AG20443 (cell line): ENCODE data around the gene HNRNPL.
"Not testable (repeated sequence)": the region's sequence is repeated elsewhere in the genome, so short reads cannot be mapped to it uniquely, and the experiment has no call there.

Experiments
- DNase-seq: peaks from one replicate; pipeline ENCODE4 v3.0.0; 2012; ENCODE audit warnings: low spot score, mixed read lengths

Gene HNRNPL

DNA sequence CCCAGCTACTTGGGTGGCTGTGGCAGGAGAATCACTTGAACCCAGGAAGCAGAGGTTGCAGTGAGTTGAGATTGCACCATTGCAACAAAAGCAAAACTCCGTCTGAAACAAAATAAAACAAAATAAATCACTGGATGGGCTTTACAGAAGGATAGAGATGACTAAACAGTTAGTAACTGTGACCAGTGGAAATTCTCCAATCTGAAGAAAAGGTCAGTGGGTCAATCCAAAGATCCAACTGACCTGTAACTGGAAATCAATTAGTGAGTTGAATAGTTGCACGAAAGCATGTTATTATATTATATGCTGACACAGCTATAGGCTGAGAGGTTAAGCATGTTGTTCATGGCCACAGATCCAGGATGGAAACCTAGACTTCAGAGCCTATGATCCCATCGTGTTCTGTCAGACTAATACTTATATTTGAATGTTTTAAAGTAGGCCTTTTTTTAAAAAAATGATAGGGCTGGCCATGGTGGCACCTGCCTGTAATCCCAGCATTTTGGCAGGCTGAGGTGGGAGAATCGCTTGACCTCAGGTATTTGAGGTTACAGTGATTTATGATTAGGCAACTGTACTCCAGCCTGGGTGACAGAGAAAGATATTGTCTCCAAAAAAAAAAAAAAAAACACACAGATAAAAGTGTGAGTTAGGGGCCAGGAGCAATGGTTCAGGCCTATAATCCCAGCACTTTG, 19.6 kb downstream of the HNRNPL start:
- DNase-seq = peak; percentile 27

- not testable (repeated sequence) for DNase-seq
Observed at GRCh38 chr19:38829203-38829602, 20.6 kb downstream of the HNRNPL start.

DNA sequence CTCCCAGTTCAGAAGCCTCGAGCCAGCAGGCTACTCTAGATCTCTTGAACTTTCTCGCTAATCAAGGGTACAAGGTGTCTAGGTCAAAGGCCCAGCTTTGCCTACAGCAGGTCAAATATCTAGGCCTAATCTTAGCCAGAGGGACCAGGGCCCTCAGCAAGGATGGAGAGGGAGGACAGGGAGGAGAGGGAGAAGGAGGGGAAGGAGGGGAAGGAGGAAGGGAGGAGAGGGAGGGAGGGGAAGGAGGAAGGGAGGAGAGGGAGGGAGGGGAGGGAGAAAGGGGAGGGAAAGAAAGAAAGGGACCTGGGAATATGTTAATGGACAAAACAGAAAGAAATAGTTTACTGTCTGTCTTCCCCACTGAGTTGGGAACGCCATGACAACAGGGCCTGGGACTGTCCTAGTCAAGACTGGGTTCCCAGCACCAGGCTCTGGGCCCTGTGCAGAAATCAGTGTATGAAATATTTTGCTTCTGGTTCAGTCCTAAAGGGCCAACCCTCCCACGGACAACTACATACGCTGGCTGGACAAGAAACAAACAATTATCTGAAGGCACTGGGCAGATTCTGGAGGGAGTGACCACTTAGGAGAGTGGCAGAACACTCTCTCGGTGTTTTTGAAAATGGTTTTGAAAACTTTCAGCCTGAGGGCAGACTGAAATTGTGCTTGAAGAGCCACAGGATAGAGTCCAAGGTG, 22.8 kb downstream of the HNRNPL start:
- no peak for DNase-seq

GRCh38 chr19:38825936-38826335, 23.9 kb downstream of the HNRNPL start:
- DNase-seq = not testable (repeated sequence)

DNA sequence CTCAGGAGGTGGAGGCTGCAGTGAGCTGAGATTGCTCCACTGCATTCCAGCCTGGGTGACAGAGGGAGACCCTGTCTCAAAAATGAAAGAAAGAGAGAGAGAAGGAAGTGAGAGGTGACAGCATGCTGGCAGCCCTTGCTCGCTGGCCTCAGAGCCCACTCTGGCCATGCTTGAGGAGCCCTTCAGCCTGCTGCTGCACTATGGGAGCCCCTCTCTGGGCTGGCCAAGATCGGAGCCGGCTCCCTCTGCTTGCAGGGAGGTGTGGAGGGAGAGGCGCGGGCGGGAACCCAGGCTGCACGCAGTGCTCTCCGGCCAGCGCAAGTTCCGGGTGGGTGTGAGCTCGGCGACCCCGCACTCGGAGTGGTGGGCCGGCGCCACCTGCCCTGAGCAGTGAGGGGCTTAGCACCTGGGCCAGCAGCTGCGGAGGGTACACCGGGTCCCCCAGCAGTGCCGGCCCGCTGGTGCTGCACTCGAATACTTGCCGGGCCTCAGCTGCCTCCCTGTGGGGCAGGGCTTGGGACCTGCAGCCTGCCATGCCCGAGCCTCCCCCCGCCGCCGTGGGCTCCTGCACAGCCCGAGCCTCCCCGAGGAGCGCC, 28.5 kb downstream of the HNRNPL start:
- DNase-seq = not testable (repeated sequence)

DNA sequence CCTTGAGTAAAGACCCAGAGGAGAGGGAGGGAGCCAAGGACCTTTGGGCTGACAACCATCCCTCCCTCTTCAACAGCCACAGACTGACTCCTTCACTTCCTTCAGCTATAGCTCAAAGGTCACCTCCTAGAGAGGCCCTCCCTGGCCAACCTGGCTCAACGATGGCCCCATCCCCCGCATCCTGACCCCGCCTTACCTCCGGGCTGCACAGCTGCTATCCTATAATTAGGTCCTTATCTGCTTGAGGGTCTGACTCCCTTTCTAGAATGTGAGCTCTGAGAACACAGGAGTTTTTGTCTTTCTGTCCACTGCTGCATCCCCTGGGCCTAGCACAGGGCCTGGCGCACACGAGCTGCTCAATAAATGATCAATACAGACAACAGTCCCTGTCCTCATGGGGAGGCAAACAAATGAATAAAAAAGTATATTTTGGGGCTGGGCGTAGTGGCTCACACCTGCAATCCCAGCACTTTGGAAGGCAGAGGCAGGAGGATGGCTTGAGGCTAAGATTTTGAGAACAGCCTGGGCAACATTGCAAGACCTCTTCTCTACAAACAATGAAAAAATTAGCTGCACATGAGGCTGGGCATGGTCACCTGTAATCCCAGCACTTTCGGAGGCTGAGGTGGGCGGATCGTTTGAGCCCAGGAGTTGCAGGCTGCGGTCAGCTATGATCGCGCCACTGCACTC, 30.4 kb downstream of the HNRNPL start:
- no peak for DNase-seq

- no peak for DNase-seq
Observed at GRCh38 chr19:38817081-38817480, 32.7 kb downstream of the HNRNPL start.

DNA sequence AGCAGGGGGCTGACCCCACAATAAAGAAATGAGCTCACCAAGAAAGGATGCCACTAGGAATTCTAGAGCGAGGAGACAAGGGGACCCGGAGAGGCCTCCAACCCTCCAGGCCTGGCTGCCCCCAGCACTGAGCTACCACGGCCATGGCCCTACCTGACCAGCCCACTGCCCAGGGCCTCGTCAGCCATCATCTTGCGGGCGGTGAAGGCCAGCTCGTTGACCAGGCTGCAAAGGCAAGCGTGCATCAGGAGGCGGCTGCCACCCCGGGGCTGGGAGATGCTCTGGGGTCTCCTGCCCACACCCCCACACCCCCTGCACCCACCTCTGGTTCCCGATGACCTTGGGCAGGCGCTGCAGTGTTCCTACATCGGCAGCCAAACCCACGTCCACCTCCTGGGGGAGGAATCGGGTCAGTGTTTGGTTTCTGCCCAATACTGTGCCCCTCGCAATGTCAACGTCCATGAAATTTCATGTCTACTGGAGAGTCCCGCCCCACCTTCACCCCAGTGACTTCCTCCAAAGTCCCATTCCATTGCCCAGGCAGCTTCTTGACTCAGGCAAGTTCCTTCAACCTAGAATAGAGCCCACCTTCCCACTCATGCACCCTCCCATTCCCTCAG, 33.5 kb downstream of the HNRNPL start:
- peak; percentile 7 for DNase-seq

GRCh38 chr19:38815059-38816001, 34.5 kb downstream of the HNRNPL start:
- DNase-seq = peak; percentile 11

DNA sequence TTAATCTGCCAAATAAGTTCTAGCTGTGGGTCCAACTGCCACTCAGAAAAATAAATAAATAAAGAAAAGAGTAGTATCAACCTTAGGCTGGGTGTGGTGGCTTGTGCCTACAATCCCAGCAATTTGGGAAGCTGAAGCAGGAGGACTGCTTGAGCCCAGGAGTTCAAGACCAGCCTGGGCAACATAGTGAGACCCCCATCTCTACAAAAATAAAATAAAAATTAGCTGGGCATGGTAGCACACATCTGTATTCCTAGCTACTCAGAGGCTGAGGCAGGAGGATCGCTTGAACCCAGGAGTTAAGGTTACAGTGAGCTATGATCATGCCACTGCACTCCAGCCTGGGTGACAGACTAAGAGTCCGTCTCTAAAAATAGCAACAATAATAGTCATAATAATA, 35.9 kb downstream of the HNRNPL start:
- not testable (repeated sequence) for DNase-seq

GRCh38 chr19:38813323-38813722, 36.5 kb downstream of the HNRNPL start:
- no peak for DNase-seq

- DNase-seq = no peak
Observed at GRCh38 chr19:38812841-38813320, 36.9 kb downstream of the HNRNPL start, which contains the start of gene LGALS4. Gene LGALS4, minus strand, starts transcription at chr19:38812945. Its CDS starts 59 bp downstream, at chr19:38812886.

DNA sequence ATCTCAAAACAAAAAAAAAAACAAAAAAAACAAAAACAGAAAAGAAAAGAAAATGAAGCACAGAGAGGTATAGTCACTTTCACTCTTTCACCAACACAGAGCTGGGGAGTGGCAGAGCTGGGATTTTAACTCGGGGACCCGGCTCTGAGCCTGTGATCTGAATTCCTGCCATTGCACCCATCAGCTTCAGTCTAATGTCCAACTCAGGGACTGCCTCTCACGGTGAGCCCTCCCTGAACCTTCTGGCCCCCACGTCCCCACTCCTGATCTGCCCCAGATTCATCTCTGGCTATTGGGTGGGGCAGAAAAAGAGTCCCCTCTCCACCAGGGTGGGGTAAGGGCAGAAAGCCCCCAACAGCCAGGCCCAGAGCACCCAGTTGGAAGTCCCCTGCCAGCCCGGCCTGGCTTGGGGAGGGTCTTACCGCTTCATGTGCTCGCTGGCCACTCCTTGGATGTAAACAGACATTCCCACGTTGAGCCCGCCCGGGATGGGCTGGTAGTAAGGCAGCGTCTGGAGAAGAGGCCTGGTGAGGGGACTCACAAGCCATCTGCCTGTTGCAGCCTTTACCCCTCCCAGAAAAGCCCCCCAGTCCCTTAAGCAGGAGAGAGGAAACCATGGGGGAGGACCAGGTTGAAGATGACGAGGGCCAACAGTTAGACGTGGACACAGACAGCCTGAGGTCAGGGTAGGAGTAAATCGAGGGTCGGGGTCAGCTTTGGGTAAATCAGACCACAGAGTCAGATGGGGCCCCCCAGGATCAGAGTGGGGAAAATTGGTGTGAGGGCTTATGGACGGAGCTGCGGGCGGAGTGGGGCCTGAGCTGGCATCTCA, 37.6 kb downstream of the HNRNPL start:
- DNase-seq = no peak

- no peak for DNase-seq
Observed at GRCh38 chr19:38809592-38810252, 40.1 kb downstream of the HNRNPL start.

DNA sequence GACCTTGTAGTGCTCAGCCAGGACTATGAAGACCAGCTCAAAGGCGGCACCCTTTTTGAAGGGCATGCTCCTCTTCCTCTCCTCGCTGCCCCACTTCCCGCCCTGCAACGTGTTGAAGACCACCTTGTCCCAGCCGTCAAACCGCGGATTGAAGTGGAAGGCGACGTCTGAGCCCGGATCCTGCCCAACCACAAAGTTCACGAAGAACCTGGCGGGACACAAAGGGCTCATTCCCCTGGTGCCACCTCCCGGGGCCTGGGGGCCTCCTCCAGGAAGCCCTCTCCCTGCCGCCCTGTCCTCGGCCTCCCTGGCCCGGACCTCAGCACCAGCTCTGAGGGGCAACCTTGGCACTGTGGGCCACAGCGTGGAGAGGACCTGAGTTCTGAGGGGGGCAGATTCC, 41.0 kb downstream of the HNRNPL start:
- DNase-seq = no peak

DNA sequence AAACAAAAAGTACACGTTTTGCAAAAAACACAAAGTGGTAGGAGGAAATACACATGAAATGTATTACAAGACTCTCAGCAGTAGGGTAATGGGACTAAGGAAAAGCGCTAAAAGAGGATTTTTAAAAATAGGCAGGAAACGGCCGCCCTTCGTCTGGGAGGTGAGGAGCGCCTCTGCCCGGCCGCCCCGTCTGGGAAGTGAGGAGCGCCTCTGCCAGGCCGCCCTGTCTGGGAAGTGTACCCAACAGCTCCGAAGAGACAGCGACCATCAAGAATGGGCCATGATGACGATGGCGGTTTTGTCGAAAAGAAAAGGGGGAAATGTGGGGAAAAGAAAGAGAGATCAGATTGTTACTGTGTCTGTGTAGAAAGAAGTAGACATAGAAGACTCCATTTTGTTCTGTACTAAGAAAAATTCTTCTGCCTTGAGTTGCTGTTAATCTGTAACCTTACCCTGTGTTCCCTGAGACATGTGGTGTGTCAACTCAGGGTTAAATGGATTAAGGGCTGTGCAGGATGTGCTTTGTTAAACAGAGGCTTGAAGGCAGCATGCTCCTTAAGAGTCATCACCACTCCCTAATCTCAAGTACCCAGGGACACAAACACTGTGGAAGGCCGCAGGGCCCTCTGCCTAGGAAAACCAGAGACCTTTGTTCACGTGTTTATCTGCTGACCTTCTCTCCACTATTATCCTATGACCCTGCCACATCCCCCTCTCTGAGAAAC, 42.2 kb downstream of the HNRNPL start:
- DNase-seq = not testable (repeated sequence)

DNA sequence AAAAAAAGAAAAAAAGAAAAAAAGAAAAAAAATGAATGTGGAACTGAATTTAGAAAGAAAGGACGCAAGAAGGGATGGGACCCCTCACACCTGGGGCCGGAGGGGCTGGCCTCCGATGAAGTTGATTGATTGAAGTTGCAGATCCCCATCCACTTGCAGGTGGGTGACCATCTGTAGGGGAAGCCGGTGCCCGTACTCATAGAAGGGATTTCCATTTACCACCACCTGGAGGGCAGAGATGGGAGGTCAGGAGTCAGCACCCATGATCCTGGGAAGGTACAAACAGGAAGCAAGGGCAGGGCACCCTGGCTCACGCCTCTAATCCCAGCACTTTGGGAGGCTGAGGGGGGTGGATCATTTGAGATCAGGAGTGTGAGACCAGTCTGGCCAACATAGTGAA, 43.4 kb downstream of the HNRNPL start:
- no peak for DNase-seq

DNA sequence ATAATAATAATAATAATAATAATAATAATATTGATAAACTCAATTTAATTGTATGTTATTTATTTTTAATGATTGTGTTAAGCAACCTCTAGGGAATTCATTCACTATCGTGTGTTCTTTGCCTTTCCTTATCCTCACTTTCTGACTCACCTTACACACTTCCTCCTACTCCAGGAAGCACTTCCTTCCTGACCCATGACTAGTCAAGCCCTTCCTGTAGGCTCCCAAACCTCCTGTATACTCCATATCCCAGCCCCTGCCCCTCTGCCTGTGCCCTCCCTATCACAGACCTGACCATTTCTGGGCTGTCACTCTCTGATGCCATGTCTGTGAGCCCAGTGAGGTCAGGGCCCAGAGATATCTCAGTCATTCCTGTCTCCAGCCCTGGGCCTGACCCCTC, 44.6 kb downstream of the HNRNPL start:
- DNase-seq = no peak

DNA sequence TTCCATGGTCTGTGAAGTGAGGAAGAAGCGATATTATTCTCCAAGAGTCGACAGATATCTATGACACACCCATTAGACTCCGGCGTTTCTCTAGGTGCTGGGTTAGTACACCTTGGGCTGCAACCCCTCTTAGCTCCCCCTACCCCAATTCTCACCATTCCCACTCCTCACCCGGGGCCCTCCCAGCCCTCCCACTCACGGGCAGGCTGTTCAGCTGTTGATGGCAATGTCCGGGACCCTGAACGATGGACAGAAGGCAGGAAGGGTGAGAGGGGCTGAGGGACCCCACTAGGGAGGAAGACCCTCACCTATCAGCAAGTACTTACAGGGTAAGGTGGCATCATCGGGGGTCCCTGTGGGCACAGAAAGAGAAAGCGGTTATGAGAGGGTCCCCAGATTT, 46.2 kb downstream of the HNRNPL start:
- DNase-seq = no peak
